GM18526 (cell line): Measurements from ENCODE around the gene ETS1.

Experiments
- POLR2A ChIP-seq: IDR thresholded peaks from 3 replicates; pipeline ENCODE4 v1.6.1; 2011; ENCODE audit not compliant: insufficient read length; ENCODE audit errors: extremely low read depth

The ETS1 gene

GRCh38 chr11:128517451-128518230 is 69.7 kb downstream of the ETS1 start:
- no peak for TF ChIP-seq POLR2A

GRCh38 chr11:128516886-128517285 is 70.5 kb downstream of the ETS1 start:
- TF ChIP-seq POLR2A, result no peak

DNA sequence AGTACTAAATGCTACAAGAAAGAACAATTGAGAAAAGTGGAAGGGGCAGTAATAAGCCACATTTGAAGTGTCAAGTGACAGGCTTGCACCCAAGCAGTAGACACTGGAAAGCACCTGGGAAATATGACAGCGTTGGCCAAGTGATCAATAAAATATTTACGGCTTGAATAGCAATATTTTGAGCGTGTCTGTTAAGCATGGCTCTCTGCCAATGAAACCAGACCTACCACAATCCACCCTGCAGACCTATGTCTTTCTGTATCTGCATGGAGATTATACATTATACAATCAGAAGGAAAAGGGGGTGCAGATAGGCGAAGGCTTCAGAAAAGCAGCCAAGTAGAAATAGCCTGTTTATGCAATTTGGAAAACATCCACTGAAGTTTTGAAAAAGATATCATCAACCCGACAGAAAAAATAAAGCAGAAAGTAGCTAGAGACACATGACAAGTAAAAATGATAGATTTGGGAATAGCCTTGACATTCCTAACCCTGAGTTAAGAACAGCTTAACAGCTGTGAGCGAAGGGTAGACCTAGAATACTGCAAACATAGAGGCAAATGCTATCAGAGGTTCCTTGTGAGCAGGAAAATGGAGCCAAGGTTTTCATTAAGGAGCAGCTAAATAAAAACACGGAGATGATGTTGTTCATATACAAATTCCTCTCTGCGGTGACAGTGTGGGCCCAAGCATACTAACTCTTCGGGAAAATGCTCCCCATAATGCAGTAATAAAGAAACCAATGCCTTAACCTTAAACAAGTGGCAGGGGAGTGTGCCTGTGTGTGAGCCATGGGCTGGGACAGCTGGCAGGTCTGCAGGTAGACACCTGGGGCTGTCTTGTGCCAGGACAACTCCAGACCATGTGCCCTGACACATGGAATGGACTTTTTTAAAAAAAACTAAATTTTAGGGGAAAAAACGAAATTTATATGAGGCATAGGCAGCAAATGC is 71.3 kb downstream of the ETS1 start:
- TF ChIP-seq POLR2A, result no peak

DNA sequence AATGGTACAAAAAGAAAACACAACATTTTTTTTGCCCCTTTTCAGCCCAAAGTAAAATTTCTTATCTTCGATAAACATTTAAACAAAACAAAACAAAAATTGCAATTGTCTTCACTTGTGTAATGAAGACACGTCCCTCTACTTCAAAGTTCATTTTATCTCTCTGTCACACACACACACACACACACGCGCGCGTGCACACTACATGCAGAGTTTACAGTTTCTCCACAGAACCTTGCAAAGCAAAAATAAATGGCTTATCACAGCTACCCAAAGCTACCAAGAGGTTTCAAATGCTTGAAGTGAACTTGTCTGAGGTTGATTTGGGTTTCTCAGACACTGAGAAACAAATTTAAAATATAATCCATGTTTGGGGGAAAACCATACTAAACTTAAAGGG is 72.3 kb downstream of the ETS1 start:
- no peak for TF ChIP-seq POLR2A

GRCh38 chr11:128513915-128514681 is 73.3 kb downstream of the ETS1 start:
- TF ChIP-seq POLR2A, result no peak

DNA sequence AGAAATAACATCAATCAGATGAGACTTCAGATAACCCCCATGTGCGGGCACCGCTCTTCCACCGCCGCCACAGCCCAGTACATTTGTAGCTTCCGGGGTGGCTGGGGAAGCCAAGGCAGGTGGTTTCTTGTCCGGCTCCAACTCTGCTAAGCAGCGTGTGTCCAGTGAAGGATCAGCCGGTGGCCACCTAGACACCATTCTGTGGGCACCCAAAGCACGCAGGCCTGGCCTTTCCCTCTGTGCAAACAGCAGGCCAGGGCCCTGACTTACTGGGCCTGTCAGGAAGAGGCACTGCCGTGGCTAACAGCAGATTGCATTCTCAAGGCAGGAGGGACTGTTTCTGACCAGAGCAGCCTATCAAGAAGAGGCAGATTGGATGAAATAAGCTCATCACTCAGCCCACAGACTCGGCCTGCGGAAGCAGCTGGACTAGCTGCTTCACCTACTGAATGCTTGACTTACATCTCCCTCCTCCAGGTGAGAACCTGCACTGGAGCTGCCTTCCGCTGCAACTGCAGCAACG is 74.8 kb downstream of the ETS1 start:
- TF ChIP-seq POLR2A, result no peak

GRCh38 chr11:128511712-128512111 is 75.6 kb downstream of the ETS1 start:
- TF ChIP-seq POLR2A, result no peak

DNA sequence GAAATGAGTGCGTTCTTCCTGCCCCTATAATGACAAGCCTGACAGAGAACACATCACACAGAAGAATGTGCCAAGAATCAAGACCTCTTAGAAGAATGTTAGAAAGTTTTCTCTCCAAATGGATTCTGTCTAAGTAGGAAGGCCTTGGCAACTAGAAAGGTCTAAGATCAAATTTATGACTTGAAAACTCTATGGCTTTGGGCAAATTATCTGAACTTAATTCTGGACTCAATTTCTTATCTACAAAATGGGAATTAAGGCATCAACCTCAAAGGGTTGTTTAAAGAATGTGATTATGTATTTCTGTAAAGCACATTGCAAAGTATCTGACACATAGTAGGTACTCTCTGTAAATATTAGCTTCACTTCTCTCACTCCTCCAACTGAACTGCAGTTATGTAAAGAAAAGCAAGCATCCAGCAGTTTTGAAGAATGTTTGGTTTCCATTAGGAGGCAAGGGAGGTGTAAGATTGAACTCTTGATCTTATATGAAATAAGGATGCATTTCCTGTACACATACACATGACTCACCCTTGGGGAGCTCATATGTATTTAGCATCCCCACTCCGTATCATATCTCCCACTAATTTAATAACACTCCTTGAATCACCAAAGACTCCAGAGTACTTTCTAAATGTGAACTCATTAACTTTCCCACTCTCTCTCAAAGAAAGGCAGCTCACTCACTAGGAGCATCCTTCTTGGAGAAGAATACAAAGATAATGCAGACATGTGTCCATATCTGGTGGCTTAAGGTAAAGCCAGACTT is 77.6 kb downstream of the ETS1 start:
- TF ChIP-seq POLR2A, result no peak

- no peak for TF ChIP-seq POLR2A
Measured at GRCh38 chr11:128508770-128509510, 78.4 kb downstream of the ETS1 start.

DNA sequence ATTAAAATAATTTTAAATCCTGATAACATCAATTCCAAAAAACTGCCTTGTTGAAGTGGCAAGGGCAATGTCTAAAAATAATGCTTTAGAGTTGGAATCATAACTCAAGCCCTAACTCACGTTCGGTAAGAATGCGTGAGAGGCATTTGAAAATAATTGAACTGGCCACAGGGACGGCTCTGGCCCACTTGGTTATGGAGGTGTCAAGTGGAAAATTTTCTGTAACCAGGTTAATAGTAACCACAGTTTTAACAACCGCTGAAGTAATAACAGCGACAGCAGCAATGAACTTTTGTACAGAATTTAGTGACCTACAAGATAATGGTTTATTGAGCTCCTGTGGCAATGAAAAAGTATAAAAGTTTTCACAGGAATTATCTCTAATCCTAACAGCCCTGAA is 79.4 kb downstream of the ETS1 start:
- no peak for TF ChIP-seq POLR2A

DNA sequence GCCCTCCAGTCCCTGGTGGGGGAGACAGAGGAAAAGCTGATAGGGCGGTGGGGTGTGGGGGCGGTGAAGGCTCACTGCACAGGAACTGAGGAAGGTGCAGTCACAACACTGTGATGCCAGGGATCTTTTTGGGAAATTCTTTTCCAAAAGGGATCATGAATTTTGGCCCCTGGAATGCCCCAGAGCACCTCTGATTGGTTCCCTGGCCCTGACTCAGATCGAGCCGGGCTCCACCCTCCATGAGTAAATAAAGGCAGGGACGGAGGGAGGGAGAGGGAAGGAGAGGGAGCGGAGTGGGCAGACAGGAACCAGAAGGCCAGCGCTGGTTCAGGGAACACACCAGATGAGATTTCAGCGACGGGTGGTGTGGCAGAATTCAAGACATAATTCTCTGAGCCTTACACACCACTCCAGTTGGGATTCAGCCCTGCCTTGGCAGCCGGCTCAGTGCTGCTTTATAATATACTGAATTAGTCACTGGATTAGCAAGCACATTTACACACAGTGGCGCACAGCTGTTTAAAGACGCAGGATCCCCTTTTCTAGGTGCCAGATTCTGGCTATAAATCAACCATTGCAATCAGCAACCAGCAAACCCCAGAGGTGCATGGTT is 80.3 kb downstream of the ETS1 start:
- no peak for TF ChIP-seq POLR2A

DNA sequence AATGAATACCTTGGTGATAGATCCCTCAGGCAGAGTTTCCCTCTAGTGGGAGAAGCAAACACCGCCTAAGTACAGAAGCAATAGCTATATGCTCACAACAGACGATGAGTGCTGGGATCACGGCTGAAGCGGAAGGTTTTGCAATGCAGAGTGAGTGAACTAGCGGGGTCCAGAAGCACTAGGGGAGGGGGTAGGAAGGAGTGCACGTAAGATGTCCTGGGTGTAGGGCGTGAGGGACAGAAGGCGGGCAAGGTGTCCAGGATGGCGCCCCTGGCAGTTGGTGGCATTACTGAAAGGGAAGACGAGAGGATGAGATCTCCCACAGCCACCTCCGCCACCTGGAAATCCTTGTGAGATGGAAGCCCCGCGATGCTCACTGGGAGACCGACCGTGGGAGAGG is 81.0 kb downstream of the ETS1 start:
- no peak for TF ChIP-seq POLR2A

DNA sequence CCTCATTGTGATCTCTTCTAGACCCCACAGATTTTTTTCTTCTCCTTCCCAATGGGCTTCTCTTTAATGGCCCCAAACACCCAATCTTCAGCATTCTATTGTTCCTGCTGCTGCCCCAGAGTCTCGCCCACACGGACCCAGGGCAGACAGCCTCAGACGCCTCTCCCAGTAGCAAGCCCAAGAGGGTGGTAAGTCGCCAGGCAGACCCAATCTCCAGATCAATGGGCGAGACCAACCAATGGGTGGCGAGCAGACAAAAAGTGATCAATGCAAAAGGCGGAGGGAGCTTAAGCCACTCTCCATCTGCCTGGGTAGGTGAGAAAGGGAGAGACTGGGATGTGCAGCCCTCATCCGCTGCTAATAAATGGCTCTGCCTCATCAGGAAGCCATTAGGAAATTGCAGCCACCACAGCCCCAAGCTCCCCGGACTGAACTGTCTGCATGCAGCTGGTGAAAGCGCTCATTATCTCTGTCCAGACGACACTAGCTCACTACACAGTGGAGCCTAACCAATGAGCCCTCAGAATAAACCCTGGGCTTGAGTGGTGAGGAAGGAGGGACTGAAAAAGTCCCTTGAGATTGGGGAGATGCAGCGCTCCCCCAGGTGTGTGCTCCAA is 81.8 kb downstream of the ETS1 start:
- TF ChIP-seq POLR2A, result no peak
